Inferior parietal cortex (tissue), 1 donor: ENCODE results near the gene SLC35F6.

Source experiments
- DNase-seq: peaks from one replicate; pipeline ENCODE4 v3.0.0-alpha.2; 2016; ENCODE audit errors: extremely low spot score

SLC35F6 gene

DNA sequence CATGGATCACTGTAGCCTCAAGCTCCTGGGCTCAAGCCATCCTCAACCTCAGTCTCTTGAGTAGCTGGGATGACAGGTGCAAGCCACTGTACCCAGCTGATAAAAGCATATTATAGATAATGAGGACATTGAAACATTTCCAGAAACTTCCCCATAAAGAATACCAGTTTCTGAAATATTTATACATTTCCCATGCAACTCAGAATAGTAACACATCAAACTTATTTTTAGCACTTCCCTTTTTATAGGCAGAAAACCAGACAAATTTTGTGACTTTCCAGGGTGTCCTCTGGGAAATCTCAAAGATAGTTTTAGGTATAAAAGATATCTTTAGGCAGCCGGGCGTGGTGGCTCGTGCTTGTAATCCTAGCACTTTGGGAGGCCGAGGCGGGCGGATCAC is 58.8 kb downstream of the SLC35F6 start:
- DNase-seq: no peak
